HEK293 (cell line): Measurements from ENCODE around the gene LRFN3.
A peak's percentile ranks its signal among the peaks of the same experiment; 100 is the strongest.

ENCODE experiments used
- GFI1B ChIP-seq: fragments of 450-650 bp; formaldehyde crosslinking; IDR thresholded peaks from 2 replicates; pipeline ENCODE4 v1.5.1; 2016; ENCODE audit warnings: missing biosample characterization, missing genetic modification characterization
- KLF9 ChIP-seq: fragments of 450-650 bp; formaldehyde crosslinking; IDR thresholded peaks from 2 replicates; pipeline ENCODE4 v1.5.1; 2016; ENCODE audit warnings: missing biosample characterization, missing genetic modification characterization, low read depth
- PATZ1 ChIP-seq: fragments of 450-650 bp; formaldehyde crosslinking; IDR thresholded peaks from 2 replicates; pipeline ENCODE4 v1.5.1; 2016; ENCODE audit warnings: missing biosample characterization, missing genetic modification characterization
- PRDM4 ChIP-seq: fragments of 450-650 bp; formaldehyde crosslinking; IDR thresholded peaks from 2 replicates; pipeline ENCODE4 v1.5.1; 2017; ENCODE audit warnings: missing biosample characterization, missing genetic modification characterization
- SCRT2 ChIP-seq: fragments of 450-650 bp; formaldehyde crosslinking; IDR thresholded peaks from 2 replicates; pipeline ENCODE4 v1.5.1; 2016; ENCODE audit warnings: missing biosample characterization, missing genetic modification characterization
- SP2 ChIP-seq: fragments of 450-650 bp; formaldehyde crosslinking; IDR thresholded peaks from 2 replicates; pipeline ENCODE4 v1.5.1; 2016; ENCODE audit warnings: missing biosample characterization, missing genetic modification characterization
- ZBTB6 ChIP-seq: fragments of 450-650 bp; formaldehyde crosslinking; IDR thresholded peaks from 2 replicates; pipeline ENCODE4 v1.5.1; 2017; ENCODE audit warnings: missing biosample characterization, missing genetic modification characterization
- ZIC2 ChIP-seq: fragments of 450-650 bp; formaldehyde crosslinking; IDR thresholded peaks from 2 replicates; pipeline ENCODE4 v1.5.1; 2016; ENCODE audit warnings: missing biosample characterization, missing genetic modification characterization
- ZNF140 ChIP-seq: fragments of 450-650 bp; formaldehyde crosslinking; IDR thresholded peaks from 2 replicates; pipeline ENCODE4 v1.5.1; 2016; ENCODE audit warnings: missing biosample characterization, missing genetic modification characterization
- ZNF184 ChIP-seq: fragments of 450-650 bp; IDR thresholded peaks from 2 replicates; pipeline ENCODE4 v1.5.1; 2018; ENCODE audit warnings: missing biosample characterization, mild to moderate bottlenecking, missing genetic modification characterization
- ZNF2 ChIP-seq: fragments of 450-650 bp; formaldehyde crosslinking; IDR thresholded peaks from 2 replicates; pipeline ENCODE4 v1.5.1; 2016; ENCODE audit warnings: missing biosample characterization, missing genetic modification characterization
- ZNF248 ChIP-seq: fragments of 450-650 bp; formaldehyde crosslinking; IDR thresholded peaks from 2 replicates; pipeline ENCODE4 v1.5.1; 2017; ENCODE audit warnings: missing biosample characterization, missing genetic modification characterization
- ZNF366 ChIP-seq: fragments of 450-650 bp; formaldehyde crosslinking; conservative IDR thresholded peaks from 2 replicates; pipeline ENCODE4 v1.5.1; 2016; ENCODE audit warnings: missing biosample characterization, missing genetic modification characterization
- ZNF398 ChIP-seq: fragments of 450-650 bp; formaldehyde crosslinking; IDR thresholded peaks from 2 replicates; pipeline ENCODE4 v1.5.1; 2017; ENCODE audit warnings: missing biosample characterization, missing genetic modification characterization
- ZNF48 ChIP-seq: fragments of 450-650 bp; formaldehyde crosslinking; IDR thresholded peaks from 2 replicates; pipeline ENCODE4 v1.5.1; 2016; ENCODE audit warnings: missing biosample characterization, missing genetic modification characterization
- ZNF561 ChIP-seq: fragments of 450-650 bp; IDR thresholded peaks from 2 replicates; pipeline ENCODE4 v1.5.1; 2018; ENCODE audit warnings: missing biosample characterization, missing genetic modification characterization, borderline replicate concordance
- ZNF571 ChIP-seq: fragments of 450-650 bp; formaldehyde crosslinking; IDR thresholded peaks from 2 replicates; pipeline ENCODE4 v1.5.0; 2017; ENCODE audit warnings: missing biosample characterization, missing genetic modification characterization
- ZNF626 ChIP-seq: fragments of 450-650 bp; sonication (Bioruptor Pico); formaldehyde crosslinking; IDR thresholded peaks from 2 replicates; pipeline ENCODE4 v1.5.1; 2018; ENCODE audit warnings: missing biosample characterization, missing genetic modification characterization, inconsistent platforms
- ZNF660 ChIP-seq: fragments of 450-650 bp; IDR thresholded peaks from 2 replicates; pipeline ENCODE4 v1.5.1; 2018; ENCODE audit warnings: missing biosample characterization, mild to moderate bottlenecking, missing genetic modification characterization
- ZNF830 ChIP-seq: fragments of 450-650 bp; IDR thresholded peaks from 2 replicates; pipeline ENCODE4 v1.5.0; 2018; ENCODE audit warnings: missing biosample characterization, missing genetic modification characterization, low read depth, mild to moderate bottlenecking, moderate library complexity
- ZNF843 ChIP-seq: fragments of 450-650 bp; formaldehyde crosslinking; IDR thresholded peaks from 2 replicates; pipeline ENCODE4 v1.5.1; 2016; ENCODE audit warnings: missing biosample characterization, missing genetic modification characterization

LRFN3 gene

GRCh38 chr19:35903550-35904179 is 32.5 kb upstream of the LRFN3 start (continued):
- TF ChIP-seq ZNF366 (tag by site-specific recombination) (peak; percentile 91), ZIC2 (tag by site-specific recombination) (peak; percentile 79), ZNF248 (no peak), ZNF398 (tag by site-specific recombination) (peak; percentile 66), PATZ1 (tag by site-specific recombination) (peak; percentile 98), PRDM4 (tag by site-specific recombination) (no peak), SP2 (peak; percentile 100), ZNF184 (tag by site-specific recombination) (no peak), ZNF140 (tag by site-specific recombination) (no peak), ZNF660 (tag by site-specific recombination) (peak; percentile 22; the same call in 1 of the 2 replicates), ZNF2 (tag by site-specific recombination) (0 out of 2 replicates have a peak, but pooled peaks have one; percentile 60), ZNF571 (no peak), KLF9 (tag by site-specific recombination) (peak; percentile 99), ZBTB6 (tag by site-specific recombination) (peak; percentile 70), ZNF830 (tag by site-specific recombination) (no peak), ZNF48 (no peak), ZNF843 (tag by site-specific recombination) (no peak), ZNF561 (tag by site-specific recombination) (peak; percentile 92; the same call in 1 of the 2 replicates), ZNF626 (tag by site-specific recombination) (no peak), GFI1B (tag by site-specific recombination) (no peak), SCRT2 (tag by site-specific recombination) (no peak)
- TF ChIP-seq, all 188 proteins: peak for 56
